CD4-positive, alpha-beta T cell treated with Interleukin-6 for 4 hours (primary cell): Measurements from ENCODE around the gene MTA3.

Experiments
- DNase-seq: peaks from one replicate; pipeline ENCODE4 v3.0.0-alpha.2; 2020; ENCODE audit warnings: mixed read lengths

Gene MTA3

GRCh38 chr2:42736598-42737322 is 168.3 kb downstream of the MTA3 start:
- DNase-seq = no peak

GRCh38 chr2:42741140-42741539 is 172.7 kb downstream of the MTA3 start:
- no peak for DNase-seq

GRCh38 chr2:42742740-42743658 is 174.6 kb downstream of the MTA3 start:
- no peak for DNase-seq

GRCh38 chr2:42743659-42743990 is 175.2 kb downstream of the MTA3 start:
- no peak for DNase-seq

GRCh38 chr2:42744545-42745082 is 176.2 kb downstream of the MTA3 start:
- no peak for DNase-seq

- DNase-seq = no peak
Observed at GRCh38 chr2:42747422-42747821, 179.0 kb downstream of the MTA3 start.

GRCh38 chr2:42748840-42749239 is 180.4 kb downstream of the MTA3 start:
- no peak for DNase-seq

GRCh38 chr2:42752314-42752713 is 183.9 kb downstream of the MTA3 start:
- no peak for DNase-seq

GRCh38 chr2:42752816-42753813 is 184.7 kb downstream of the MTA3 start:
- no peak for DNase-seq

GRCh38 chr2:42754021-42754775 is 185.8 kb downstream of the MTA3 start:
- no peak for DNase-seq

GRCh38 chr2:42754776-42755140 is 186.3 kb downstream of the MTA3 start:
- no peak for DNase-seq

- DNase-seq = no peak
Observed at GRCh38 chr2:42755191-42755880, 186.9 kb downstream of the MTA3 start.

GRCh38 chr2:42756150-42756775 is 187.8 kb downstream of the MTA3 start:
- no peak for DNase-seq

GRCh38 chr2:42756966-42757513 is 188.6 kb downstream of the MTA3 start:
- no peak for DNase-seq

GRCh38 chr2:42757981-42758740 is 189.7 kb downstream of the MTA3 start:
- no peak for DNase-seq

- DNase-seq = no peak
Observed at GRCh38 chr2:42758751-42759150, 190.3 kb downstream of the MTA3 start.

GRCh38 chr2:42761554-42761953 is 193.1 kb downstream of the MTA3 start:
- DNase-seq = no peak

- no peak for DNase-seq
Observed at GRCh38 chr2:42762155-42762554, 193.7 kb downstream of the MTA3 start.
